Caco-2 (cell line): ENCODE results near the gene UBALD1. TPM values are rescaled to one million over a fixed set of nuclear protein-coding genes. Genes with fewer than 3 reads are reported as not detected.

Experiments
- BruUV-seq: library from RNA; stranded (reverse); fragments of 400-500 nt; replicated peaks from 2 replicates; lab custom pipeline; 2021; lab: Mats Ljungman, UMichigan
- CTCF ChIA-PET: fragments of 300-600 bp; sonication (Branson Sonifier 250); formaldehyde crosslinking; loops from one replicate; lab custom pipeline; 2022; ENCODE audit warnings: antibody characterized with exemption; lab: Charles Lee
- POLR2A ChIA-PET: fragments of 300-600 bp; sonication (Branson Sonifier 250); formaldehyde crosslinking; loops from one replicate; lab custom pipeline; 2022; ENCODE audit warnings: antibody characterized with exemption; lab: Charles Lee
- DNase-seq, 2 experiments: peaks; one replicate each; pipeline versions ENCODE4 v3.0.0 to v3.0.0-alpha.2; 2020 to 2022
- H3K27me3 ChIP-seq: replicated peaks from 2 replicates; pipeline ENCODE4 v1.6.0; 2011; ENCODE audit warnings: low read length; ENCODE audit not compliant: control insufficient read depth, insufficient read depth
- H3K36me3 ChIP-seq: 2 replicates; pipeline ENCODE4 v1.5.1; 2011; ENCODE audit warnings: low read length; ENCODE audit not compliant: control insufficient read depth, insufficient read depth
- H3K4me1 ChIP-seq: fragments of 250-450 bp; sonication (Bioruptor Pico); 2 replicates; pipeline ENCODE4 v1.5.1; 2020; ENCODE audit warnings: mild to moderate bottlenecking
- H3K4me3 ChIP-seq: 2 replicates; pipeline ENCODE4 v1.5.1; 2011; ENCODE audit warnings: low read depth, mild to moderate bottlenecking, control low read depth, low read length
- H3K9me3 ChIP-seq: fragments of 250-450 bp; sonication (Bioruptor Pico); 2 replicates; pipeline ENCODE4 v1.5.1; 2020; ENCODE audit warnings: mild to moderate bottlenecking, moderate library complexity
- H3K27ac Mint-ChIP-seq: one replicate; pipeline ENCODE4 v1.8.0; 2022; ENCODE audit warnings: mixed read lengths; ENCODE audit not compliant: unreplicated experiment
- H3K27me3 Mint-ChIP-seq: one replicate; pipeline ENCODE4 v1.8.0; 2022; ENCODE audit warnings: mixed read lengths; ENCODE audit not compliant: insufficient read depth, unreplicated experiment
- H3K36me3 Mint-ChIP-seq: one replicate; pipeline ENCODE4 v1.8.0; 2022; ENCODE audit warnings: mild to moderate bottlenecking, mixed read lengths; ENCODE audit not compliant: insufficient read depth, unreplicated experiment
- H3K4me1 Mint-ChIP-seq: one replicate; pipeline ENCODE4 v1.8.0; 2022; ENCODE audit warnings: low read depth, mixed read lengths; ENCODE audit not compliant: unreplicated experiment
- H3K4me3 Mint-ChIP-seq: one replicate; pipeline ENCODE4 v1.8.0; 2022; ENCODE audit warnings: mild to moderate bottlenecking, moderate library complexity, mixed read lengths; ENCODE audit not compliant: unreplicated experiment
- H3K9me3 Mint-ChIP-seq: one replicate; pipeline ENCODE4 v1.8.0; 2022; ENCODE audit warnings: mixed read lengths; ENCODE audit not compliant: unreplicated experiment
- intact Hi-C: fragments of 100-400 bp; cut with micrococcal nuclease; formaldehyde crosslinking; loops from one replicate; pipeline ENCODE4 v1.10.0; 2022; ENCODE audit not compliant: unreplicated experiment
- total RNA-seq: library from RNA; stranded (reverse); gene quantifications from 2 replicates; pipeline ENCODE4 v1.2.3, GENCODE V29; 2022
- TF ChIP-seq, protein P1 (sequence below), 2 experiments: fragments of 200-600 bp in 1 of 2; IDR thresholded peaks; 1 replicate in 1 of 2; 2 replicates in 1 of 2; pipeline versions ENCODE4 v1.5.1 to v1.8.0; 2011 to 2022; ENCODE audit warnings: antibody characterized with exemption in 1 of 2, control low read depth in 1 of 2, inconsistent platforms in 1 of 2, low read depth in 1 of 2, low read length in 1 of 2, mild to moderate bottlenecking in 1 of 2, moderate library complexity in 1 of 2; ENCODE audit not compliant: insufficient read depth in 1 of 2, severe bottlenecking in 1 of 2, unreplicated experiment in 1 of 2

Gene UBALD1
- total RNA-seq, 1 experiment from 2014 or later: 32.4 TPM

DNA sequence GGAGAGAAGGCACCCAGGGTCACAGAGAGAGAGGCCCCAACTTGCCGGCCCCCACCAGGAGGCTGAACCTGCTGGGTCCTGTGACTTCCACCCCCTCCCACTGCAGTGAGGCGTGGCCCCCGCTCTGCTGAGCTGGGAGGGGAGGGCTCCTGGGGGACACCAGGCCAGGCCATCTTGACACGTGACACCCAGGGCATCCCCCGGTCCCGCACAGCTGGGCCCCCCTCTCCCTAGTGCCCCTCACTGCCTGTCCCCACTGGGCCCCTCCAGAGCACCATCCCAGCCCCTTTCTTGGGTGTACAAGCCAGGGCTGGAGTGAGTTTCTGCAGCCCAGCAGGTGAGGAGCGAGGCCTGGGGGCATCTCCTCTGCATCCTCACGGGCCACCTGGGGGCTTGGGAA lies 12.4 kb downstream of the UBALD1 start:
- peaks cover 3% of the 10 kb centered on the region for H3K27me3 Mint-ChIP-seq
- no peak overlapping the region for H3K27ac Mint-ChIP-seq
- BruUV-seq: no TSS peak
- CTCF ChIA-PET: interaction anchor here (0.6 kb wide), 1 partner anchor 14 kb away, joined by 6 read pairs; no protein-coding TSS in a partner anchor
- intact Hi-C loops: no loop called here
- Histone ChIP-seq H3K9me3 (no peaks in the 10 kb centered on the region), H3K4me1 (no peaks in the 10 kb centered on the region), H3K27me3 (no peaks in the 10 kb centered on the region), H3K36me3 (no peaks in the 10 kb centered on the region), H3K4me3 (no peak overlapping the region)
- H3K9me3 Mint-ChIP-seq: no peaks in the 10 kb centered on the region
- no peak overlapping the region for H3K4me3 Mint-ChIP-seq
- no peaks in the 10 kb centered on the region for H3K4me1 Mint-ChIP-seq
- DNase-seq: no peak
- POLR2A ChIA-PET: no interaction called here
- peaks cover 12% of the 10 kb centered on the region for H3K36me3 Mint-ChIP-seq
- TF ChIP-seq, protein P1, sequence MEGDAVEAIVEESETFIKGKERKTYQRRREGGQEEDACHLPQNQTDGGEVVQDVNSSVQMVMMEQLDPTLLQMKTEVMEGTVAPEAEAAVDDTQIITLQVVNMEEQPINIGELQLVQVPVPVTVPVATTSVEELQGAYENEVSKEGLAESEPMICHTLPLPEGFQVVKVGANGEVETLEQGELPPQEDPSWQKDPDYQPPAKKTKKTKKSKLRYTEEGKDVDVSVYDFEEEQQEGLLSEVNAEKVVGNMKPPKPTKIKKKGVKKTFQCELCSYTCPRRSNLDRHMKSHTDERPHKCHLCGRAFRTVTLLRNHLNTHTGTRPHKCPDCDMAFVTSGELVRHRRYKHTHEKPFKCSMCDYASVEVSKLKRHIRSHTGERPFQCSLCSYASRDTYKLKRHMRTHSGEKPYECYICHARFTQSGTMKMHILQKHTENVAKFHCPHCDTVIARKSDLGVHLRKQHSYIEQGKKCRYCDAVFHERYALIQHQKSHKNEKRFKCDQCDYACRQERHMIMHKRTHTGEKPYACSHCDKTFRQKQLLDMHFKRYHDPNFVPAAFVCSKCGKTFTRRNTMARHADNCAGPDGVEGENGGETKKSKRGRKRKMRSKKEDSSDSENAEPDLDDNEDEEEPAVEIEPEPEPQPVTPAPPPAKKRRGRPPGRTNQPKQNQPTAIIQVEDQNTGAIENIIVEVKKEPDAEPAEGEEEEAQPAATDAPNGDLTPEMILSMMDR (IDR thresholded peaks at IDR 0.05; ENCODE audit: insufficient read depth in 1 of 2, low read depth in 1 of 2, low read length in 1 of 2, severe bottlenecking in 1 of 2, unreplicated experiment in 1 of 2): no peak

DNA sequence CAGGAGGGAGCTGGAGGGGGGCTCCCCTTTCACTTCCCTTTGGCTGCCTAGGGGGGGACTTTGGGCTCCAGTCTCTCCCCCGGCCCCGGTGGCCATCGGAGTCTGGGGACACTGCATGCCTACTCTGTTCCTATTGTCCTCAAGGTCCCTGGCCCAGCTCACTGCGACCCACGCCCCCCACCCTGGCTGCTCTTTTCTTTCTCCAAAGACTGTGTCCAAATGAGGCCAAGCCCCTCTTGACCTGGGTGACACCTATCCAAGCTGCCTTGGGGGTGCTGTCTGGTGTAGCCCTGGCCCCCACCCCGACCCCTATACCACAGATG lies 12.9 kb downstream of the UBALD1 start:
- DNase-seq: no peak
- ChIA-PET POLR2A (no interaction called here), CTCF (no interaction called here)
- H3K27me3 Mint-ChIP-seq: peaks cover 3% of the 10 kb centered on the region
- no peaks in the 10 kb centered on the region for H3K4me1 Mint-ChIP-seq
- peaks cover 7% of the 10 kb centered on the region for H3K36me3 Mint-ChIP-seq
- Histone ChIP-seq H3K4me3 (no peak overlapping the region), H3K9me3 (no peaks in the 10 kb centered on the region), H3K36me3 (no peaks in the 10 kb centered on the region), H3K4me1 (no peaks in the 10 kb centered on the region), H3K27me3 (no peaks in the 10 kb centered on the region)
- H3K27ac Mint-ChIP-seq: no peak overlapping the region
- intact Hi-C loops: no loop called here
- H3K4me3 Mint-ChIP-seq: no peak overlapping the region
- BruUV-seq: no TSS peak
- no peaks in the 10 kb centered on the region for H3K9me3 Mint-ChIP-seq
- TF ChIP-seq, protein P1 (IDR thresholded peaks at IDR 0.05; ENCODE audit: insufficient read depth in 1 of 2, low read depth in 1 of 2, low read length in 1 of 2, severe bottlenecking in 1 of 2, unreplicated experiment in 1 of 2): no peak

DNA sequence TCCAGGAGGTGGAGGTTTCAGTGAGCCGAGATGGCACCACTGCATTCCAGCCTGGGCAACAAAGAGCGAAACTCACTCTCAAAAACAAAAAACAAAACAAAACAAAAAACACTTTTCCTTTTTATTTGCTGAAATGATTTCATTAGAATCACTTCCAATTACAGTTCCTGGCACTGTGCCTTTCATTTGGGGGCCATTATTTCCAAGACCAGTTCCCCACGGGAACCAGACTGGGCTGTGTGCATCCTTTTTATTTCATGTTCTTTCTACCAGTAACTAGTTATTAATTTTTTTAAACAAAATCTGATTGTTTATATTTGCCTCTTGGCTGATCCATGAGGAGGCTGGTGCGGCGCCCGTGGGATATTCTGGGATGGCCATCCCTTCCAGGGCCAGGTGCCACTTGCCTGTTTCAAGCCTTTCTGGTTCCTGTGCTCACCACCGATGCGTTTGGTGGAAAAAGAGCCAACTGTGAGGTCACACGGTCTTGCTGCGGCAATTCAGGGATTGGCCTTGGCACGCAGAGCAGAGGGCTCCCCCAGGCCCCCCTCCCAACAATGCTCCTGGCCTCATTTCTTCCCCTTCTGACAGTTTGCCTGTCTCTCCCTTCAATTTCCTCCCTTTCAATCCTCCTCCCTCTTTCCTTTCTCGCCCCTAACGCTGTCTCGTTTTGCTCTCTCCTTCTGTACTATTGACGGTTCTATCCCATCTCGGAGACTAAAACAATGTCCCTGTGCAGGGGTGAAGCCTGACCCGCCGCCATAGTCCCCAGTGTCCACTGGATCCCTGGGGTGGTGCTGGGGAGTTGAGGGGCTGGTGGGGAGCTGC lies 13.4 kb downstream of the UBALD1 start:
- peaks cover 3% of the 10 kb centered on the region for H3K27me3 Mint-ChIP-seq
- no peaks in the 10 kb centered on the region for H3K36me3 ChIP-seq
- no peak for DNase-seq
- POLR2A ChIA-PET: no interaction called here
- no TSS peak for BruUV-seq
- H3K4me1 ChIP-seq: no peaks in the 10 kb centered on the region
- H3K27me3 ChIP-seq: no peaks in the 10 kb centered on the region
- H3K9me3 ChIP-seq: no peaks in the 10 kb centered on the region
- no peaks in the 10 kb centered on the region for H3K4me1 Mint-ChIP-seq
- H3K4me3 Mint-ChIP-seq: no peak overlapping the region
- H3K9me3 Mint-ChIP-seq: no peaks in the 10 kb centered on the region
- H3K36me3 Mint-ChIP-seq: peaks cover 2% of the 10 kb centered on the region
- H3K4me3 ChIP-seq: no peak overlapping the region
- H3K27ac Mint-ChIP-seq: no peak overlapping the region
- CTCF ChIA-PET: no interaction called here
- intact Hi-C loops: no loop called here
- TF ChIP-seq, protein P1 (IDR thresholded peaks at IDR 0.05; ENCODE audit: insufficient read depth in 1 of 2, low read depth in 1 of 2, low read length in 1 of 2, severe bottlenecking in 1 of 2, unreplicated experiment in 1 of 2): no peak
